ENCODE data around the gene TAF3.

TAF3 gene

GRCh38 chr10:8036506-8037198, 218.3 kb downstream of the TAF3 start:
- DNase-seq, result no peak

- DNase-seq, result no peak
These were observed 219.0 kb downstream of the TAF3 start for GRCh38 chr10:8037199-8037801.

- no peak for DNase-seq
These were observed 219.9 kb downstream of the TAF3 start for GRCh38 chr10:8037941-8038894.

GRCh38 chr10:8039321-8039881, 221.1 kb downstream of the TAF3 start:
- no peak for DNase-seq

- DNase-seq, result no peak
These were observed 222.3 kb downstream of the TAF3 start for GRCh38 chr10:8040651-8041050.

- no peak for DNase-seq
These were observed 223.1 kb downstream of the TAF3 start for GRCh38 chr10:8041284-8041991.

- no peak for DNase-seq
These were observed 223.9 kb downstream of the TAF3 start for GRCh38 chr10:8041992-8042720.

- DNase-seq, result no peak
These were observed 224.6 kb downstream of the TAF3 start for GRCh38 chr10:8042721-8043568.

- DNase-seq, result no peak
These were observed 225.4 kb downstream of the TAF3 start for GRCh38 chr10:8043569-8044306.

GRCh38 chr10:8044331-8044907, 226.1 kb downstream of the TAF3 start:
- DNase-seq, result no peak

- DNase-seq, result no peak
These were observed 226.8 kb downstream of the TAF3 start for GRCh38 chr10:8044908-8045725.

- no peak for DNase-seq
These were observed 227.6 kb downstream of the TAF3 start for GRCh38 chr10:8045726-8046494.

GRCh38 chr10:8047452-8048280, 229.4 kb downstream of the TAF3 start:
- no peak for DNase-seq

GRCh38 chr10:8048281-8049008, 230.1 kb downstream of the TAF3 start:
- no peak for DNase-seq

GRCh38 chr10:8049045-8049864, 230.9 kb downstream of the TAF3 start:
- no peak for DNase-seq
